Skeletal muscle satellite cell (primary cell): ENCODE results near the gene CCDC141.

Experiments used
- H3K27me3 ChIP-seq: 2 replicates; pipeline ENCODE4 v1.7.0; 2013; ENCODE audit warnings: low read length; ENCODE audit not compliant: control insufficient read depth, insufficient read depth
- H3K36me3 ChIP-seq: 2 replicates; pipeline ENCODE4 v1.7.0; 2013; ENCODE audit warnings: mild to moderate bottlenecking, control low read depth, low read length; ENCODE audit not compliant: insufficient read depth
- H3K4me1 ChIP-seq: 2 replicates; pipeline ENCODE4 v1.7.0; 2013; ENCODE audit warnings: low read length; ENCODE audit not compliant: control insufficient read depth, insufficient read depth
- H3K4me2 ChIP-seq: 2 replicates; pipeline ENCODE4 v1.7.0; 2013; ENCODE audit warnings: mild to moderate bottlenecking, low read length
- H3K4me3 ChIP-seq: 2 replicates; pipeline ENCODE4 v1.7.0; 2013; ENCODE audit warnings: low read length
- H3K9ac ChIP-seq: 2 replicates; pipeline ENCODE4 v1.7.0; 2013; ENCODE audit warnings: mild to moderate bottlenecking, low read depth, low read length, moderate library complexity
- H3K9me3 ChIP-seq: replicated peaks from 2 replicates; pipeline ENCODE4 v1.7.0; 2013; ENCODE audit warnings: mild to moderate bottlenecking, control low read depth, low read length

Gene CCDC141

GRCh38 chr2:178836807-178837206 is 213.1 kb downstream of the CCDC141 start:
- Histone ChIP-seq H3K27me3 (no peaks in the 10 kb centered on the region), H3K9me3 (no peaks in the 10 kb centered on the region), H3K4me1 (no peaks in the 10 kb centered on the region), H3K4me2 (no peak overlapping the region), H3K9ac (no peak overlapping the region), H3K4me3 (no peak overlapping the region), H3K36me3 (no peaks in the 10 kb centered on the region)

DNA sequence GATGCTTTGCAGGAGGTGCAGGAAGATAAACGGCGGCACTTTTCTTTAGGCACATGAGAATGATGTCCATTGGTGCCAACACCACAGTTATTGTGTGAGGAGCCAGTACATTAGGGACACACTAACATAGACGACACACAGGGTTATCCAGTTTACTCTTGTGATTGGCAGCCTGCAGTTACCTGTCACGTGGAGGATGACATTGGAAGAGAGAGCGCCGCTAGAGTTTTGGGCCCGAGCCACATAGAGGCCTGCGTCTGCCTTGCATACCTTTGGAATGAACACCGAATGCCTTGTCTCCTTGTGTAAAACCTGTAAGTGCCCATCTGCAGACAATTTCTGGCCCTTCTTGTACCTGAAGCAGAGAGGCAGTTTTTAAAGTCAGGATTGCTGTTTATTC is 215.9 kb downstream of the CCDC141 start:
- no peaks in the 10 kb centered on the region for H3K9me3 ChIP-seq

DNA sequence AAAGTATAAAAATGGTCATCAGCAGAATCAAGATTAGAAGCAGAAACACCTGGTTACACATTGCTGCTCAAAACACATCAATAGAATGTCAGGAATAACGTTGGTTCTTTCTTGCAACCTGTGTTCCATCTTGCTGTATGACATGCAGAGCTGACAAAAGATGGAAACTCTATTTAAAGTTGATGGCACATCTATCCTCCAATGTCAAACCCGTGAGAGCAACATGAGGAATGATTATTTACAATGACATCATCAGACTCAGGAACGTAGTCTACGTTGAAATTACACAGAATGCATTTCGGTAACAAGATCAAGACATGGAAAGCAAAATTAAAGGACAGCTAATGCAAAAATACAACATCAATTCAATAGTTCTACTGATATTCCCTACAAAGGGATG is 216.6 kb downstream of the CCDC141 start:
- no peaks in the 10 kb centered on the region for H3K36me3 ChIP-seq
- peaks cover 3% of the 10 kb centered on the region for H3K4me1 ChIP-seq
- no peaks in the 10 kb centered on the region for H3K27me3 ChIP-seq
- no peak overlapping the region for H3K4me3 ChIP-seq
- no peaks in the 10 kb centered on the region for H3K9me3 ChIP-seq
- no peak overlapping the region for H3K9ac ChIP-seq
- H3K4me2 ChIP-seq: no peak overlapping the region

More for the DNA sequence above, 215.9 kb downstream of the CCDC141 start:
- Histone ChIP-seq H3K4me3 (no peak overlapping the region), H3K9ac (no peak overlapping the region), H3K4me1 (peaks cover 2% of the 10 kb centered on the region), H3K36me3 (no peaks in the 10 kb centered on the region), H3K27me3 (no peaks in the 10 kb centered on the region), H3K4me2 (no peak overlapping the region)

DNA sequence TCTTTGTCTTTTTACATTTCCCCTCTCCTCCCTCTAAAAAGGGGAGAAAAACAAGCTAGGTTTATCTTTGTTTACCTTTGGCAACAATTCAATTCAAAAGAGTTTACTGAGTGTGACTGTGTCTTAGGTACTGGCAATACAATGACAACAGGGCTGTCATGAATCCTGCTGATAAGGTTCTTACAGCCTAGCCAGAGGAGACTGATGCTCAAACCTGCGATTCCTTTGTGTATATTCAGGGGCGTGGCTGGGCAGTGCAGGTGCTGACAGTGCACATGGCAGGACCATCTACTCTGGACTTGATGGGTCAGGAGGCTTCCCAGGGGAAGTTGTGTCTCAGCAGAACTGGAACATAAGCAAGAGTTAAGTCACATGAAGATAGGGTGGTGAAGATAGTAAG is 219.5 kb downstream of the CCDC141 start:
- no peaks in the 10 kb centered on the region for H3K36me3 ChIP-seq
- H3K9ac ChIP-seq: no peak overlapping the region
- no peaks in the 10 kb centered on the region for H3K9me3 ChIP-seq
- H3K4me1 ChIP-seq: peaks cover 3% of the 10 kb centered on the region
- no peaks in the 10 kb centered on the region for H3K27me3 ChIP-seq
- no peak overlapping the region for H3K4me3 ChIP-seq
- H3K4me2 ChIP-seq: no peak overlapping the region

DNA sequence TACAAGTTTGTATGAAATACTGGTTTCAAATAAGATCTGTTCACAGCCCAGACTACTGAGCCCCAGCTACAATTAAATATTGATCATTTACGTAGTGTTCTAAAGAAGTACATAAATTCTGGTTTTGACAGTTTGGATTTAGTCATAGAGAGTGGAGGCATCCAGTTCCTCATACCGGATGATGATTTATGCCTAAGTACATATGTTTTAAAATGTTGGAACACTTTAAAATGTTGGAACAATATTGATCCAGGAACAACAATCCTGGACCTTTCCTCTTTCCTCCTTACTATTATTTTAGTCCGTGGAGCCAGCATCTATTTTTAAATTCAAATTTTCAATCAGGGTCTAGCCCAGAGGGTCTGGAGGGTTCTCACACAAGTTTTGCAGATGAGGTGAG is 220.0 kb downstream of the CCDC141 start:
- H3K4me3 ChIP-seq: no peak overlapping the region
- no peaks in the 10 kb centered on the region for H3K27me3 ChIP-seq
- no peak overlapping the region for H3K4me2 ChIP-seq
- H3K9ac ChIP-seq: no peak overlapping the region
- no peaks in the 10 kb centered on the region for H3K9me3 ChIP-seq
- H3K36me3 ChIP-seq: no peaks in the 10 kb centered on the region
- peaks cover 3% of the 10 kb centered on the region for H3K4me1 ChIP-seq

GRCh38 chr2:178829299-178829960 is 220.5 kb downstream of the CCDC141 start:
- H3K9me3 ChIP-seq: no peaks in the 10 kb centered on the region
- H3K4me2 ChIP-seq: no peak overlapping the region
- H3K27me3 ChIP-seq: no peaks in the 10 kb centered on the region
- H3K4me3 ChIP-seq: no peak overlapping the region
- no peaks in the 10 kb centered on the region for H3K36me3 ChIP-seq
- no peak overlapping the region for H3K9ac ChIP-seq
- H3K4me1 ChIP-seq: peaks cover 8% of the 10 kb centered on the region

- no peaks in the 10 kb centered on the region for H3K36me3 ChIP-seq
- H3K9me3 ChIP-seq: no peaks in the 10 kb centered on the region
- H3K4me3 ChIP-seq: no peak overlapping the region
- H3K9ac ChIP-seq: no peak overlapping the region
- H3K4me1 ChIP-seq: peaks cover 8% of the 10 kb centered on the region
- H3K27me3 ChIP-seq: no peaks in the 10 kb centered on the region
- H3K4me2 ChIP-seq: no peak overlapping the region
Observed at GRCh38 chr2:178828486-178828881, 221.5 kb downstream of the CCDC141 start.

GRCh38 chr2:178827739-178828485 is 222.0 kb downstream of the CCDC141 start:
- Histone ChIP-seq H3K36me3 (no peaks in the 10 kb centered on the region), H3K27me3 (no peaks in the 10 kb centered on the region), H3K4me1 (peaks cover 8% of the 10 kb centered on the region), H3K4me3 (no peak overlapping the region), H3K9me3 (no peaks in the 10 kb centered on the region), H3K4me2 (peak overlapping the region; percentile 4), H3K9ac (no peak overlapping the region)

DNA sequence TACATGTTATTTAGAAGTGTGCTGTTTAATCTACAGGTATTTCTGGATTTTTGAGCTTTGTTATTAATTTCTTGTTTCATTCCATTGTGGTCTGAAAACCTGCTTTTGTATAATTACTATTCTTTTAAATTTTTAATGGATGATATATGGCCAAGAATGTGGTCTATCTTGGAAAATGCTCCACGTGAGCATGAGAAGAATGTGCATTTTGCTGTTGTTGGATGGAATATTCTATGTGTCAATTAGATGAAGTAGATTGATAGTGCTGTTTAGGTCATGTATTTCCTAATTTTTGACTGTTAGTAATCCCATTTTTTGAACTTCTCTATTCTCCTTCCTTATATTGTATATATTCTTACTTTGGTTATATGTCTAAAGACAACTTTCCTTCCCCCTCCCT is 222.8 kb downstream of the CCDC141 start:
- Histone ChIP-seq H3K9ac (no peak overlapping the region), H3K4me1 (peaks cover 8% of the 10 kb centered on the region), H3K27me3 (no peaks in the 10 kb centered on the region), H3K4me2 (no peak overlapping the region), H3K4me3 (no peak overlapping the region), H3K9me3 (no peaks in the 10 kb centered on the region), H3K36me3 (no peaks in the 10 kb centered on the region)

GRCh38 chr2:178825183-178825582 is 224.8 kb downstream of the CCDC141 start:
- H3K4me3 ChIP-seq: no peak overlapping the region
- H3K9ac ChIP-seq: no peak overlapping the region
- no peaks in the 10 kb centered on the region for H3K27me3 ChIP-seq
- no peaks in the 10 kb centered on the region for H3K9me3 ChIP-seq
- peaks cover 9% of the 10 kb centered on the region for H3K4me1 ChIP-seq
- H3K4me2 ChIP-seq: no peak overlapping the region
- no peaks in the 10 kb centered on the region for H3K36me3 ChIP-seq

GRCh38 chr2:178824181-178824580 is 225.8 kb downstream of the CCDC141 start:
- H3K4me1 ChIP-seq: peaks cover 18% of the 10 kb centered on the region

DNA sequence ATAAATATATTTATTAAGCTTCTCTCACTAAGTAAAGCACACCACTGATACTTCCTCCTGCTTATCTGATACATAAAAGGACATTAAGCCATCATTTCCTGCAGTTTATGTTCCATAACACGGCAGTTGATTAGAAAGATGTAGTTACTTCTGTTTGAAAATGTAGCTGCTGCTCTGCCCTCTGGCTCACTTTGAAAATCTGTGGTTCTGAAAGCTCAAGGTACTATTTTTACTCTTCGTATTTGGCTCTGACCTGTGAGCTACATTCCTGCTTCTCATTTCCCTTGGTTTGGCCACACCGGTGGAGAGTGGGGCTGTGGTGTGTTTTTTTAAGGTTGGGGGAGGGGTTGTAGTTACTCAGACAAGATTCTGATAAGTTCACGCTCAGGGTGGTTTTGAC is 229.9 kb downstream of the CCDC141 start:
- H3K4me3 ChIP-seq: no peak overlapping the region
- no peaks in the 10 kb centered on the region for H3K36me3 ChIP-seq
- H3K9ac ChIP-seq: no peak overlapping the region
- H3K27me3 ChIP-seq: no peaks in the 10 kb centered on the region
- H3K9me3 ChIP-seq: no peaks in the 10 kb centered on the region
- peak overlapping the region; percentile 36 for H3K4me2 ChIP-seq
- H3K4me1 ChIP-seq: peaks cover 16% of the 10 kb centered on the region

More at GRCh38 chr2:178824181-178824580, 225.8 kb downstream of the CCDC141 start:
- Histone ChIP-seq H3K4me3 (no peak overlapping the region), H3K9me3 (no peaks in the 10 kb centered on the region), H3K27me3 (no peaks in the 10 kb centered on the region), H3K36me3 (no peaks in the 10 kb centered on the region), H3K9ac (no peak overlapping the region), H3K4me2 (no peak overlapping the region)
